Measurements from ENCODE around the gene PAPPA2. TPM values are rescaled to one million over a fixed set of nuclear protein-coding genes. Genes with fewer than 3 reads are reported as not detected.

The PAPPA2 gene
- total RNA-seq, 1 donor from 2014 or later = 0.25 TPM

DNA sequence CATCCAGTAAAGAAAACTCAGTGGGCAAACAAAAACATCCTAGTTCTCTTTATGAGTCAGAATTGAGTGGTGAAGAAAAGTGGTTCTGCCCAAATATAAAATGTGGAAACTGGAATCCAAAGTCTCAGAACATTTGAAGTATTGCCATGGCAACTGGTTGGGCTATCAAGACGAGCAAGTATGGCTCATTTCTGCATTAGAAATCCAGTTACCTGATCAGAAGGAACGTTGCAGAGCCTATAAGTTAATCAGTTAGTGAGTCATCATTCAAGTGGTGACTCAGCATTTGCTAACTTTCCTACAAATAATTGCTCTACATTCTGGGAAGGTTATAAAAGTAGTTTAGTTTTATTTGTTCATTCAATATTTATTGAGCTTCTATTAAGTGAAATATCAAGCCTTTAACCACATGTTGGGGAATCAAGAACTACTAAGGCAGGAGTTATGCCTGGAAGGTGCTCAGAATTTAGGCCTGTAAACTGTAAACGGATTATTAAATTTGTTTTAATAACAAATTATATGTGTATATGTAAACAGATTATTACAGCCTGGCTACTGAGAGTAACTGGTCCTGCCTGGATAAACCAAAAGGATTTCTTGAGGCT lies 104.3 kb downstream of the PAPPA2 start:
- Mint-ChIP-seq H3K9me3 (no peaks in the 10 kb centered on the region), H3K27me3 (ENCODE audit: low read depth) (peaks cover 3% of the 10 kb centered on the region), H3K4me1 (no peaks in the 10 kb centered on the region), H3K36me3 (no peaks in the 10 kb centered on the region), H3K4me3 (no peak overlapping the region), H3K27ac (no peak overlapping the region)
- no peak for DNase-seq (ENCODE audit: low spot score in 2 of 2, unreplicated experiment in 2 of 2)
- TF ChIP-seq, protein P1, sequence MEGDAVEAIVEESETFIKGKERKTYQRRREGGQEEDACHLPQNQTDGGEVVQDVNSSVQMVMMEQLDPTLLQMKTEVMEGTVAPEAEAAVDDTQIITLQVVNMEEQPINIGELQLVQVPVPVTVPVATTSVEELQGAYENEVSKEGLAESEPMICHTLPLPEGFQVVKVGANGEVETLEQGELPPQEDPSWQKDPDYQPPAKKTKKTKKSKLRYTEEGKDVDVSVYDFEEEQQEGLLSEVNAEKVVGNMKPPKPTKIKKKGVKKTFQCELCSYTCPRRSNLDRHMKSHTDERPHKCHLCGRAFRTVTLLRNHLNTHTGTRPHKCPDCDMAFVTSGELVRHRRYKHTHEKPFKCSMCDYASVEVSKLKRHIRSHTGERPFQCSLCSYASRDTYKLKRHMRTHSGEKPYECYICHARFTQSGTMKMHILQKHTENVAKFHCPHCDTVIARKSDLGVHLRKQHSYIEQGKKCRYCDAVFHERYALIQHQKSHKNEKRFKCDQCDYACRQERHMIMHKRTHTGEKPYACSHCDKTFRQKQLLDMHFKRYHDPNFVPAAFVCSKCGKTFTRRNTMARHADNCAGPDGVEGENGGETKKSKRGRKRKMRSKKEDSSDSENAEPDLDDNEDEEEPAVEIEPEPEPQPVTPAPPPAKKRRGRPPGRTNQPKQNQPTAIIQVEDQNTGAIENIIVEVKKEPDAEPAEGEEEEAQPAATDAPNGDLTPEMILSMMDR (IDR thresholded peaks at IDR 0.05; ENCODE audit: unreplicated experiment) = no peak

DNA sequence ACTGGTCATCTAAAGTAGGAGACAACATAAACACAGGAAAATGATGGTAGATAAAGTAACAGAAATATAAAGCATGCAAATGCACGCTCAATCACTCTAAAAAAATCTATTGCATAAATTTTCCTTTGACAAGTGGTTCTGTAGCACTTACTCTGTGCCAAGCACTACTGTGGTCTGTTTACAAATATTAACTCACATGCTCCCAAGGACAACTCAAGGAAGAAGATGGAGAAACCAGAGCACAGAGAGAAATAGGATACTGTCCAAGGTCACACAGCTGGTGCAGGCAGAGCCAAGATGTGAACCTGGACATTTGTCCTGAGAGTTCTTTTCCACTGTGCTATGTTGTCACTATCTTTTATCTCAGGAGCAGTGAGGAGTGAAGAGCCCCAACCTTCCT lies 105.2 kb downstream of the PAPPA2 start:
- H3K9me3 Mint-ChIP-seq = no peaks in the 10 kb centered on the region
- no peaks in the 10 kb centered on the region for H3K4me1 Mint-ChIP-seq
- H3K36me3 Mint-ChIP-seq = no peaks in the 10 kb centered on the region
- H3K4me3 Mint-ChIP-seq = no peak overlapping the region
- peaks cover 3% of the 10 kb centered on the region for H3K27me3 Mint-ChIP-seq (ENCODE audit: low read depth)
- no peak for DNase-seq (ENCODE audit: low spot score in 2 of 2, unreplicated experiment in 2 of 2)
- TF ChIP-seq, protein P1 (IDR thresholded peaks at IDR 0.05; ENCODE audit: unreplicated experiment) = no peak
- no peak overlapping the region for H3K27ac Mint-ChIP-seq

DNA sequence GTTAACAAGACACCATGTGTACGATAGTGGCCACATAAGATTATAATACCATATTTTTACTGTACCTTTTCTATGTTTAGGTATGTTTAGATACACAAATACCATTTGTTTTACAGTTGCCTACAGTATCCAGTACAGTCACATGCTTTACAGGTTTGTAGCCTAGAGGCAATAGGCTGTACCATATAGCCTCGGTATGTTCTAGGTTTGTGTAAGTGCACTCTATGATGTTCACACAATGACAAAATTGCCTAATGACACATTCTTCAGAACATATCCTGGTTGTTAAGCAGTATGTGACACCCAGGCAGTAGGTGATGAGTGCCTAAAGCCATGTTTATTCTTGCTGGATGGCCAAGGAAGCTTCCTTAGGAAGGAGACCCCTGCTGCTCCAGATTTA lies 111.8 kb downstream of the PAPPA2 start:
- H3K27me3 Mint-ChIP-seq (ENCODE audit: low read depth) = peaks cover 3% of the 10 kb centered on the region
- H3K36me3 Mint-ChIP-seq = no peaks in the 10 kb centered on the region
- TF ChIP-seq, protein P1 (IDR thresholded peaks at IDR 0.05; ENCODE audit: unreplicated experiment) = no peak
- H3K4me1 Mint-ChIP-seq = peaks cover 3% of the 10 kb centered on the region
- H3K9me3 Mint-ChIP-seq = no peaks in the 10 kb centered on the region
- no peak overlapping the region for H3K27ac Mint-ChIP-seq
- no peak overlapping the region for H3K4me3 Mint-ChIP-seq
- DNase-seq (ENCODE audit: low spot score in 2 of 2, unreplicated experiment in 2 of 2) = no peak

DNA sequence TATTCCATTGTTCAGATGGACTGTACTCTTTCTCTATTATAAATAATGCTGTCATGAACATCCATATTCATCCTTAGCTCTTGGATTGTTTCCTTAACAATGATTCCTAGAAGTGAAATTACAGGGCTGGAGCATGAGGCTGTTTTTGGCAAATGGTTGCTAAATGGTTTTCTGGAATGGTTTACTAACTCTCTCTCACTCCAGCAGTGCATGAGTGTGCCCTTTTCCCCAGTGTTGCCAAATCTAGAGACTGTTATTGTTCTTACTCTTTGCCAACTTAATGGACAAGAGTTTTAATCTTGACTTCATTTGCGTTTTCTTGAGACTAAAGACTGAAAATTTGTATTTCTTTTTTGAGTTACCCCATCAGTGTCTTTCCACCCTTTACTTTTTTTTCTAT lies 113.0 kb downstream of the PAPPA2 start:
- DNase-seq (ENCODE audit: low spot score in 2 of 2, unreplicated experiment in 2 of 2) = no peak
- Mint-ChIP-seq H3K4me3 (no peak overlapping the region), H3K9me3 (no peaks in the 10 kb centered on the region), H3K36me3 (no peaks in the 10 kb centered on the region), H3K27me3 (ENCODE audit: low read depth) (peaks cover 1% of the 10 kb centered on the region), H3K27ac (no peak overlapping the region), H3K4me1 (peaks cover 3% of the 10 kb centered on the region)
- TF ChIP-seq, protein P1 (IDR thresholded peaks at IDR 0.05; ENCODE audit: unreplicated experiment) = no peak

DNA sequence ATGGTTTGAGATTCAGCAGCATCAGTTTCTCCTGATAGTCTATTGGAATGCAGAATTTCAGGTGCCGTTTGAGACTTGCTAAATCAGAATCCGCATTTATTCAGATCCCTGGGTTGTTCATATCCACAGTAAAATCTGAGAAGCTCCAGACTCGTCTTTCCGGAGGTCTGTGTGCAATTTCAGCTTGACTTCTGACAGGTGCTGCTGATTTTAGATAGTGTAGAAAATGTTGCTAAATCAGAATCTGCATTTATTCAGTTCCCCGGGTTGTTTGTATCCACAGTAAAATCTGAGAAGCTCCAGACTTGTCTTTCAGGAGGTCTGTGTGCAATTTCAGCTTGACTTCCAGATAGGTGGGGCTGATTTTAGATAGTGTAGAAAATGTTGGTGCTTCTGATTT lies 113.7 kb downstream of the PAPPA2 start:
- H3K9me3 Mint-ChIP-seq = no peaks in the 10 kb centered on the region
- no peaks in the 10 kb centered on the region for H3K27me3 Mint-ChIP-seq (ENCODE audit: low read depth)
- H3K4me1 Mint-ChIP-seq = peaks cover 3% of the 10 kb centered on the region
- H3K36me3 Mint-ChIP-seq = no peaks in the 10 kb centered on the region
- TF ChIP-seq, protein P1 (IDR thresholded peaks at IDR 0.05; ENCODE audit: unreplicated experiment) = no peak
- no peak overlapping the region for H3K4me3 Mint-ChIP-seq
- DNase-seq (ENCODE audit: low spot score in 2 of 2, unreplicated experiment in 2 of 2) = no peak
- H3K27ac Mint-ChIP-seq = no peak overlapping the region

Measured in mesothelial cell of epicardium (in vitro differentiated cells).